Naive B cell (primary cell): ENCODE results near the gene PBX1. TPM values are rescaled to one million over a fixed set of nuclear protein-coding genes. Genes with fewer than 3 reads are reported as not detected.

ENCODE experiments used
- ATAC-seq, 2 donors: fragments of 150-1000 bp; cut with Tn5 transposase; 2 replicates each; pipeline ENCODE4 v1.10.0; 2021; ENCODE audit warnings: low read depth in 2 of 2, mild to moderate bottlenecking in 2 of 2, moderate library complexity in 2 of 2
- DNase-seq: peaks from one replicate; pipeline ENCODE4 v3.0.0; 2022
- H3K27ac Mint-ChIP-seq, 6 donors: one replicate each; pipeline ENCODE4 v1.8.0; 2020 to 2022; ENCODE audit warnings: mild to moderate bottlenecking in 6 of 6, mixed read lengths in 6 of 6, moderate library complexity in 5 of 6, inconsistent platforms in 2 of 6
- H3K27me3 Mint-ChIP-seq, 3 donors: one replicate each; pipeline ENCODE4 v1.8.0; 2021 to 2022; ENCODE audit warnings: mixed read lengths in 3 of 3, mild to moderate bottlenecking in 1 of 3
- H3K36me3 Mint-ChIP-seq, 2 donors: one replicate each; pipeline ENCODE4 v1.8.0; 2020 to 2022; ENCODE audit warnings: mixed read lengths in 2 of 2, inconsistent platforms in 1 of 2, mild to moderate bottlenecking in 1 of 2
- H3K4me1 Mint-ChIP-seq, 3 donors: one replicate each; pipeline ENCODE4 v1.8.0; 2020 to 2022; ENCODE audit warnings: mixed read lengths in 3 of 3, inconsistent platforms in 1 of 3, mild to moderate bottlenecking in 1 of 3, moderate library complexity in 1 of 3
- H3K4me3 Mint-ChIP-seq, 8 donors: one replicate each; pipeline ENCODE4 v1.8.0; 2020 to 2022; ENCODE audit warnings: mild to moderate bottlenecking in 8 of 8, mixed read lengths in 8 of 8, moderate library complexity in 8 of 8, inconsistent platforms in 2 of 8
- H3K9me3 Mint-ChIP-seq, 7 donors: one replicate each; pipeline ENCODE4 v1.8.0; 2020 to 2022; ENCODE audit warnings: mixed read lengths in 7 of 7, mild to moderate bottlenecking in 5 of 7, inconsistent platforms in 2 of 7, moderate library complexity in 1 of 7
- polyA plus RNA-seq, 6 donors: library from polyadenylated mRNA; unstranded; fragments of 300-500 nt; fragmentation: Illumina TruSeq; gene quantifications; one replicate each; pipeline ENCODE4 v1.2.3, GENCODE V29; 2021; ENCODE audit warnings: low read depth in 6 of 6

Gene PBX1
- polyA plus RNA-seq, 6 donors from 2014 or later = 0.04 to 0.70 (median 0.33) TPM; not detected in 1

GRCh38 chr1:164619006-164619784, 60.2 kb downstream of the PBX1 start:
- no peaks in the 10 kb centered on the region for H3K4me1 Mint-ChIP-seq
- no peak overlapping the region for H3K27ac Mint-ChIP-seq
- H3K4me3 Mint-ChIP-seq = peak overlapping the region in 1 of 8 donors; percentile 48
- no peaks in the 10 kb centered on the region for H3K36me3 Mint-ChIP-seq
- peaks cover 0 to 3% (median 0%) of the 10 kb centered on the region in 7 donors for H3K9me3 Mint-ChIP-seq
- ATAC-seq = no peak
- H3K27me3 Mint-ChIP-seq = peaks cover 0 to 5% (median 3%) of the 10 kb centered on the region in 3 donors
- no peak for DNase-seq

- Mint-ChIP-seq H3K4me3 (no peak overlapping the region), H3K4me1 (no peaks in the 10 kb centered on the region), H3K9me3 (peaks cover 0 to 3% (median 0%) of the 10 kb centered on the region in 7 donors)
Measured at GRCh38 chr1:164622068-164622845, 63.3 kb downstream of the PBX1 start.

GRCh38 chr1:164623805-164624204, 64.8 kb downstream of the PBX1 start:
- Mint-ChIP-seq H3K27me3 (peaks cover 5 to 7% (median 7%) of the 10 kb centered on the region in 3 donors), H3K36me3 (no peaks in the 10 kb centered on the region), H3K4me1 (no peaks in the 10 kb centered on the region), H3K9me3 (peaks cover 0 to 3% (median 0%) of the 10 kb centered on the region in 7 donors), H3K27ac (no peak overlapping the region), H3K4me3 (no peak overlapping the region)
- no peak for DNase-seq
- no peak for ATAC-seq

More at GRCh38 chr1:164622068-164622845, 63.3 kb downstream of the PBX1 start:
- ATAC-seq (no peak), DNase-seq (no peak)
- no peaks in the 10 kb centered on the region for H3K36me3 Mint-ChIP-seq
- peaks cover 3 to 7% (median 5%) of the 10 kb centered on the region in 3 donors for H3K27me3 Mint-ChIP-seq
- H3K27ac Mint-ChIP-seq = no peak overlapping the region

GRCh38 chr1:164624400-164624799, 65.4 kb downstream of the PBX1 start:
- H3K9me3 Mint-ChIP-seq = peaks cover 0 to 3% (median 0%) of the 10 kb centered on the region in 7 donors

GRCh38 chr1:164625004-164625617, 66.1 kb downstream of the PBX1 start:
- ATAC-seq (no peak), DNase-seq (no peak)
- Mint-ChIP-seq H3K4me3 (no peak overlapping the region), H3K27me3 (peaks cover 5 to 7% (median 7%) of the 10 kb centered on the region in 3 donors), H3K4me1 (no peaks in the 10 kb centered on the region), H3K9me3 (peaks cover 0 to 3% (median 0%) of the 10 kb centered on the region in 7 donors), H3K27ac (no peak overlapping the region), H3K36me3 (no peaks in the 10 kb centered on the region)

More at GRCh38 chr1:164624400-164624799, 65.4 kb downstream of the PBX1 start:
- no peak for ATAC-seq
- peaks cover 5 to 7% (median 7%) of the 10 kb centered on the region in 3 donors for H3K27me3 Mint-ChIP-seq
- no peaks in the 10 kb centered on the region for H3K4me1 Mint-ChIP-seq
- no peak for DNase-seq
- no peak overlapping the region for H3K4me3 Mint-ChIP-seq
- H3K27ac Mint-ChIP-seq = no peak overlapping the region
- no peaks in the 10 kb centered on the region for H3K36me3 Mint-ChIP-seq

GRCh38 chr1:164628772-164629171, 69.8 kb downstream of the PBX1 start:
- Mint-ChIP-seq H3K36me3 (no peaks in the 10 kb centered on the region), H3K27ac (no peak overlapping the region), H3K9me3 (no peaks in the 10 kb centered on the region), H3K4me3 (no peak overlapping the region), H3K27me3 (peaks cover 0 to 8% (median 7%) of the 10 kb centered on the region in 3 donors), H3K4me1 (no peaks in the 10 kb centered on the region)
- no peak for DNase-seq
- no peak for ATAC-seq

- Mint-ChIP-seq H3K4me1 (no peaks in the 10 kb centered on the region), H3K27ac (no peak overlapping the region), H3K4me3 (no peak overlapping the region), H3K9me3 (no peaks in the 10 kb centered on the region), H3K27me3 (peaks cover 0 to 8% (median 7%) of the 10 kb centered on the region in 3 donors), H3K36me3 (no peaks in the 10 kb centered on the region)
- DNase-seq = no peak
- ATAC-seq = no peak
Measured at GRCh38 chr1:164629971-164630370, 71.0 kb downstream of the PBX1 start.

GRCh38 chr1:164630626-164631396, 71.8 kb downstream of the PBX1 start:
- H3K4me1 Mint-ChIP-seq = no peaks in the 10 kb centered on the region
- DNase-seq (no peak), ATAC-seq (no peak)
- H3K4me3 Mint-ChIP-seq = no peak overlapping the region
- H3K27ac Mint-ChIP-seq = no peak overlapping the region
- peaks cover 0 to 7% (median 3%) of the 10 kb centered on the region in 3 donors for H3K27me3 Mint-ChIP-seq
- H3K36me3 Mint-ChIP-seq = no peaks in the 10 kb centered on the region
- H3K9me3 Mint-ChIP-seq = no peaks in the 10 kb centered on the region

GRCh38 chr1:164631751-164632150, 72.8 kb downstream of the PBX1 start:
- DNase-seq (no peak), ATAC-seq (no peak)
- no peak overlapping the region for H3K27ac Mint-ChIP-seq
- H3K36me3 Mint-ChIP-seq = no peaks in the 10 kb centered on the region
- no peak overlapping the region for H3K4me3 Mint-ChIP-seq
- H3K9me3 Mint-ChIP-seq = no peaks in the 10 kb centered on the region
- peaks cover 0 to 7% (median 3%) of the 10 kb centered on the region in 3 donors for H3K27me3 Mint-ChIP-seq
- H3K4me1 Mint-ChIP-seq = no peaks in the 10 kb centered on the region

GRCh38 chr1:164633997-164634396, 75.0 kb downstream of the PBX1 start:
- no peak for ATAC-seq
- DNase-seq = no peak
- H3K27ac Mint-ChIP-seq = no peak overlapping the region
- no peaks in the 10 kb centered on the region for H3K36me3 Mint-ChIP-seq
- H3K27me3 Mint-ChIP-seq = peaks cover 0 to 3% (median 0%) of the 10 kb centered on the region in 3 donors
- H3K4me1 Mint-ChIP-seq = no peaks in the 10 kb centered on the region
- no peak overlapping the region for H3K4me3 Mint-ChIP-seq
- H3K9me3 Mint-ChIP-seq = peaks cover 0 to 3% (median 0%) of the 10 kb centered on the region in 7 donors

GRCh38 chr1:164635059-164635802, 76.2 kb downstream of the PBX1 start:
- ATAC-seq (no peak), DNase-seq (no peak)
- H3K9me3 Mint-ChIP-seq = peaks cover 0 to 3% (median 0%) of the 10 kb centered on the region in 7 donors
- no peak overlapping the region for H3K4me3 Mint-ChIP-seq
- no peaks in the 10 kb centered on the region for H3K4me1 Mint-ChIP-seq
- no peak overlapping the region for H3K27ac Mint-ChIP-seq
- peaks cover 0 to 3% (median 0%) of the 10 kb centered on the region in 3 donors for H3K27me3 Mint-ChIP-seq
- H3K36me3 Mint-ChIP-seq = no peaks in the 10 kb centered on the region
